SK-N-SH treated with all-trans-retinoic acid at 6 μM for 48 hours (cell line): Measurements from ENCODE around the gene SLC22A14.

Source experiments
- ATAC-seq: fragments of 200-7000 bp; cut with Tn5 transposase; 3 replicates; pipeline ENCODE4 v1.9.1; 2020; ENCODE audit warnings: mild to moderate bottlenecking, moderate library complexity
- BACH2 ChIP-seq: fragments of 250-450 bp; sonication (Bioruptor Pico); IDR thresholded peaks from 2 replicates; pipeline ENCODE4 v1.9.0; 2021; ENCODE audit warnings: mild to moderate bottlenecking, borderline replicate concordance
- CREB5 ChIP-seq: fragments of 250-450 bp; sonication (Bioruptor Pico); IDR thresholded peaks from 2 replicates; pipeline ENCODE4 v1.5.1; 2020; ENCODE audit warnings: low read depth, mild to moderate bottlenecking, moderate library complexity
- CSDC2 ChIP-seq: fragments of 250-450 bp; sonication (Bioruptor Pico); IDR thresholded peaks from 2 replicates; pipeline ENCODE4 v1.5.0; 2020; ENCODE audit warnings: mild to moderate bottlenecking, moderate library complexity
- CSRNP3 ChIP-seq: fragments of 250-450 bp; sonication (Bioruptor Pico); IDR thresholded peaks from 2 replicates; pipeline ENCODE4 v1.5.1; 2021; ENCODE audit warnings: mild to moderate bottlenecking, moderate library complexity
- ESRRG ChIP-seq: fragments of 250-450 bp; sonication (Bioruptor Pico); IDR thresholded peaks from 2 replicates; pipeline ENCODE4 v1.6.1; 2021; ENCODE audit warnings: mild to moderate bottlenecking
- GLIS3 ChIP-seq: fragments of 250-450 bp; sonication (Bioruptor Pico); IDR thresholded peaks from 2 replicates; pipeline ENCODE4 v1.5.0; 2020; ENCODE audit warnings: mild to moderate bottlenecking, moderate library complexity
- ISL1 ChIP-seq: fragments of 250-450 bp; sonication (Bioruptor Pico); IDR thresholded peaks from 2 replicates; pipeline ENCODE4 v2.1.2; 2022; ENCODE audit warnings: mild to moderate bottlenecking, moderate library complexity
- OSR1 ChIP-seq: fragments of 250-450 bp; sonication (Bioruptor Pico); IDR thresholded peaks from 2 replicates; pipeline ENCODE4 v1.8.0; 2022; ENCODE audit warnings: moderate library complexity, mild to moderate bottlenecking, inconsistent platforms
- PATZ1 ChIP-seq: fragments of 250-450 bp; sonication (Bioruptor Pico); IDR thresholded peaks from 2 replicates; pipeline ENCODE4 v1.8.0; 2020; ENCODE audit warnings: mild to moderate bottlenecking, moderate library complexity, borderline replicate concordance
- RARB ChIP-seq: fragments of 250-450 bp; sonication (Bioruptor Pico); IDR thresholded peaks from 2 replicates; pipeline ENCODE4 v1.8.0; 2021; ENCODE audit warnings: mild to moderate bottlenecking, moderate library complexity
- SNAI2 ChIP-seq: fragments of 250-450 bp; sonication (Bioruptor Pico); IDR thresholded peaks from 2 replicates; pipeline ENCODE4 v1.5.0; 2020; ENCODE audit warnings: mild to moderate bottlenecking, moderate library complexity
- TCF4 ChIP-seq: fragments of 250-450 bp; sonication (Bioruptor Pico); IDR thresholded peaks from 2 replicates; pipeline ENCODE4 v1.8.0; 2021; ENCODE audit warnings: mild to moderate bottlenecking, moderate library complexity, borderline replicate concordance
- TOX ChIP-seq: fragments of 250-450 bp; sonication (Bioruptor Pico); IDR thresholded peaks from 2 replicates; pipeline ENCODE4 v1.8.0; 2021; ENCODE audit warnings: mild to moderate bottlenecking, moderate library complexity, borderline replicate concordance
- TSHZ2 ChIP-seq: fragments of 250-450 bp; sonication (Bioruptor Pico); IDR thresholded peaks from 2 replicates; pipeline ENCODE4 v1.5.0; 2020; ENCODE audit warnings: mild to moderate bottlenecking, moderate library complexity
- ZFP3 ChIP-seq: fragments of 250-450 bp; sonication (Bioruptor Pico); IDR thresholded peaks from 2 replicates; pipeline ENCODE4 v1.5.0; 2020; ENCODE audit warnings: mild to moderate bottlenecking, moderate library complexity
- ZFP30 ChIP-seq: fragments of 450-650 bp; formaldehyde crosslinking; IDR thresholded peaks from 2 replicates; pipeline ENCODE4 v1.5.0; 2022; ENCODE audit warnings: mild to moderate bottlenecking, moderate library complexity
- ZNF565 ChIP-seq: fragments of 450-650 bp; formaldehyde crosslinking; conservative IDR thresholded peaks from 2 replicates; pipeline ENCODE4 v1.5.0; 2020; ENCODE audit warnings: low read depth, mild to moderate bottlenecking, moderate library complexity
- ZNF70 ChIP-seq: fragments of 450-650 bp; formaldehyde crosslinking; IDR thresholded peaks from 2 replicates; pipeline ENCODE4 v1.5.0; 2020; ENCODE audit warnings: mild to moderate bottlenecking, moderate library complexity
- ZNF8 ChIP-seq: fragments of 450-650 bp; formaldehyde crosslinking; IDR thresholded peaks from 2 replicates; pipeline ENCODE4 v1.5.0; 2020; ENCODE audit warnings: mild to moderate bottlenecking, moderate library complexity

The SLC22A14 gene

GRCh38 chr3:38308456-38308855 lies 26.4 kb downstream of the SLC22A14 start:
- no peak; the same call in 2 of the 3 replicates for ATAC-seq
- no peak for TF ChIP-seq PATZ1 (CRISPR knock-in tag)
- TF ChIP-seq ISL1 (CRISPR knock-in tag), result no peak
- TF ChIP-seq ZNF8 (CRISPR knock-in tag), result no peak
- TF ChIP-seq ZFP3 (CRISPR knock-in tag), result no peak
- no peak for TF ChIP-seq ZFP30 (CRISPR knock-in tag)
- TF ChIP-seq BACH2 (CRISPR knock-in tag), result no peak
- TF ChIP-seq RARB (CRISPR knock-in tag), result no peak
- no peak for TF ChIP-seq TSHZ2
- TF ChIP-seq ZNF70 (CRISPR knock-in tag), result no peak
- TF ChIP-seq CSDC2 (CRISPR knock-in tag), result no peak
- no peak for TF ChIP-seq ESRRG
- TF ChIP-seq TCF4 (CRISPR knock-in tag), result no peak
- no peak for TF ChIP-seq ZNF565 (CRISPR knock-in tag)
- TF ChIP-seq CREB5 (CRISPR knock-in tag), result no peak
- no peak for TF ChIP-seq OSR1
- TF ChIP-seq TOX, result no peak
- TF ChIP-seq GLIS3 (CRISPR knock-in tag), result no peak

- ATAC-seq, result no peak
These were observed 29.4 kb downstream of the SLC22A14 start for GRCh38 chr3:38311476-38311875.

More at GRCh38 chr3:38311476-38311875, 29.4 kb downstream of the SLC22A14 start:
- TF ChIP-seq ISL1 (CRISPR knock-in tag), result no peak
- TF ChIP-seq CSRNP3 (CRISPR knock-in tag), result no peak
- TF ChIP-seq TSHZ2, result no peak
- TF ChIP-seq TCF4 (CRISPR knock-in tag), result no peak
- TF ChIP-seq ZFP3 (CRISPR knock-in tag), result no peak
- no peak for TF ChIP-seq SNAI2 (CRISPR knock-in tag)
- TF ChIP-seq GLIS3 (CRISPR knock-in tag), result no peak
- no peak for TF ChIP-seq OSR1
- TF ChIP-seq ZNF565 (CRISPR knock-in tag), result no peak
- TF ChIP-seq TOX, result no peak
